NCI-H748 (cell line): ENCODE results near the gene MICU1.
"Not testable (repeated sequence)": the region's sequence is repeated elsewhere in the genome, so short reads cannot be mapped to it uniquely, and the experiment has no call there.

Experiments
- DNase-seq: peaks from one replicate; lab custom pipeline; 2025; ENCODE audit not compliant: unreplicated experiment; lab: John Stamatoyannopoulos, UW

Gene MICU1

GRCh38 chr10:72625608-72626443, at the start of gene MICU1:
Gene MICU1, minus strand, starts transcription at chr10:72626079. Its CDS starts 59,286 bp downstream, at chr10:72566793.
- DNase-seq: peak; percentile 92

- not testable (repeated sequence) for DNase-seq
Measured at GRCh38 chr10:72674174-72674573, 48.3 kb upstream of the MICU1 start.

- DNase-seq: no peak
Measured at GRCh38 chr10:72673280-72673679, 47.4 kb upstream of the MICU1 start.

GRCh38 chr10:72667207-72667864, 41.5 kb upstream of the MICU1 start:
- DNase-seq: no peak

- DNase-seq: no peak
Measured at GRCh38 chr10:72665925-72666324, 40.0 kb upstream of the MICU1 start.

GRCh38 chr10:72663971-72664370, 38.1 kb upstream of the MICU1 start:
- DNase-seq: no peak

GRCh38 chr10:72661431-72661830, 35.6 kb upstream of the MICU1 start:
- DNase-seq: no peak

GRCh38 chr10:72660220-72660619, 34.3 kb upstream of the MICU1 start:
- no peak for DNase-seq

- no peak for DNase-seq
Measured at GRCh38 chr10:72659694-72660093, 33.8 kb upstream of the MICU1 start.

- DNase-seq: no peak
Measured at GRCh38 chr10:72658696-72659400, 33.0 kb upstream of the MICU1 start.

GRCh38 chr10:72654720-72655119, 28.8 kb upstream of the MICU1 start:
- no peak for DNase-seq

GRCh38 chr10:72653383-72654096, 27.7 kb upstream of the MICU1 start:
- DNase-seq: no peak

- DNase-seq: no peak
Measured at GRCh38 chr10:72649291-72649690, 23.4 kb upstream of the MICU1 start.

- DNase-seq: no peak
Measured at GRCh38 chr10:72648301-72648700, 22.4 kb upstream of the MICU1 start.

- not testable (repeated sequence) for DNase-seq
Measured at GRCh38 chr10:72646971-72647370, 21.1 kb upstream of the MICU1 start.

- no peak for DNase-seq
Measured at GRCh38 chr10:72645263-72645858, 19.5 kb upstream of the MICU1 start.

GRCh38 chr10:72642318-72642717, 16.4 kb upstream of the MICU1 start:
- no peak for DNase-seq

GRCh38 chr10:72639441-72639873, 13.6 kb upstream of the MICU1 start:
- DNase-seq: no peak

GRCh38 chr10:72638586-72639440, 12.9 kb upstream of the MICU1 start:
- DNase-seq: peak; percentile 81

GRCh38 chr10:72637398-72637857, 11.5 kb upstream of the MICU1 start:
- no peak for DNase-seq
